Neural cell (in vitro differentiated cells): ENCODE measurements around the gene VWF.

Experiments used
- EP300 ChIP-seq: fragments of 450-650 bp; conservative IDR thresholded peaks from 2 replicates; pipeline ENCODE4 v1.6.1; 2014; ENCODE audit warnings: antibody characterized with exemption, mild to moderate bottlenecking, moderate library complexity; ENCODE audit not compliant: poor library complexity, severe bottlenecking
- EZH2 ChIP-seq: fragments of 200-600, 300-800 bp; shearing (Covaris generic), sonication (generic); IDR thresholded peaks from 2 replicates; pipeline ENCODE4 v1.6.1; 2014; ENCODE audit warnings: antibody characterized with exemption, low read length, borderline replicate concordance, mild to moderate bottlenecking; ENCODE audit not compliant: insufficient read depth, poor library complexity, severe bottlenecking
- MXI1 ChIP-seq: fragments of 450-650 bp; conservative IDR thresholded peaks from 2 replicates; pipeline ENCODE4 v1.6.1; 2014; ENCODE audit warnings: antibody characterized with exemption, mild to moderate bottlenecking; ENCODE audit not compliant: poor library complexity, severe bottlenecking
- POLR2AphosphoS5 ChIP-seq: IDR thresholded peaks from 2 replicates; pipeline ENCODE4 v1.6.1; 2012
- RAD21 ChIP-seq: fragments of 450-650 bp; conservative IDR thresholded peaks from 2 replicates; pipeline ENCODE4 v1.6.1; 2014; ENCODE audit warnings: antibody characterized with exemption, mild to moderate bottlenecking, moderate library complexity
- TAF1 ChIP-seq: IDR thresholded peaks from 2 replicates; pipeline ENCODE4 v1.6.1; 2012; ENCODE audit warnings: low read depth
- TF ChIP-seq, protein P1 (sequence below): fragments of 450-650 bp; IDR thresholded peaks from 2 replicates; pipeline ENCODE4 v1.5.1; 2014; ENCODE audit warnings: antibody characterized with exemption, mild to moderate bottlenecking, moderate library complexity; ENCODE audit not compliant: poor library complexity, severe bottlenecking

DNA sequence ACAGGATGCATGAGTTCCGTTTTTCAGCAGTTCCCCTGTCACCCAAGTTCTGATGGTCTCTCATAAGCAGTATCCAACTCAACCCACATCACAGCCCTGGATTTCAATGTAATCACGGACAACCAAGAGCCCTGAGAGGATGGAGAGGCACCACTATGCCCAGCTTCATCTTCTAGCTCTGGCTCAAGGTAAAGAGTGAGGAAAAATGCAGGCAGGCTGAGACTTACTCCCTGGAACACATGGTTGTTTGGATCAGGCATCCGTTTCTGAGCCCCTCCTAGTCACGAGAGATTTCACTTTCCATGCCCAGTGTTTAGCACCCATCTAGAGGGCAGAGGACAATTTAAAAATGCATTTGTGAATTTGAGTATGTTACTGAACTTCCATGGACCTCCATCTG, 224.4 kb downstream of the VWF start:
- TF ChIP-seq, protein P1, sequence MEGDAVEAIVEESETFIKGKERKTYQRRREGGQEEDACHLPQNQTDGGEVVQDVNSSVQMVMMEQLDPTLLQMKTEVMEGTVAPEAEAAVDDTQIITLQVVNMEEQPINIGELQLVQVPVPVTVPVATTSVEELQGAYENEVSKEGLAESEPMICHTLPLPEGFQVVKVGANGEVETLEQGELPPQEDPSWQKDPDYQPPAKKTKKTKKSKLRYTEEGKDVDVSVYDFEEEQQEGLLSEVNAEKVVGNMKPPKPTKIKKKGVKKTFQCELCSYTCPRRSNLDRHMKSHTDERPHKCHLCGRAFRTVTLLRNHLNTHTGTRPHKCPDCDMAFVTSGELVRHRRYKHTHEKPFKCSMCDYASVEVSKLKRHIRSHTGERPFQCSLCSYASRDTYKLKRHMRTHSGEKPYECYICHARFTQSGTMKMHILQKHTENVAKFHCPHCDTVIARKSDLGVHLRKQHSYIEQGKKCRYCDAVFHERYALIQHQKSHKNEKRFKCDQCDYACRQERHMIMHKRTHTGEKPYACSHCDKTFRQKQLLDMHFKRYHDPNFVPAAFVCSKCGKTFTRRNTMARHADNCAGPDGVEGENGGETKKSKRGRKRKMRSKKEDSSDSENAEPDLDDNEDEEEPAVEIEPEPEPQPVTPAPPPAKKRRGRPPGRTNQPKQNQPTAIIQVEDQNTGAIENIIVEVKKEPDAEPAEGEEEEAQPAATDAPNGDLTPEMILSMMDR: no peak
- TF ChIP-seq RAD21 (no peak), POLR2AphosphoS5 (no peak), EP300 (no peak), MXI1 (no peak), TAF1 (no peak), EZH2 (no peak)
